Tibial artery (tissue), 4 donors: ENCODE results near the gene TRAPPC11.
"Not testable (repeated sequence)": the region's sequence is repeated elsewhere in the genome, so short reads cannot be mapped to it uniquely, and the experiment has no call there.

ENCODE experiments used
- DNase-seq, 2 donors: peaks; one replicate each; pipeline ENCODE4 v3.0.0-alpha.2; 2019
- H3K27ac ChIP-seq, 2 donors: fragments of 200-600 bp; sonication (generic) in 1 of 2; 1 replicate in 1 of 2; 2 replicates in 1 of 2; pipeline ENCODE4 v1.5.1; 2018 to 2019; ENCODE audit warnings: mild to moderate bottlenecking in 1 of 2
- H3K27me3 ChIP-seq, 2 donors: fragments of 200-600 bp; sonication (generic) in 1 of 2; one replicate each; pipeline versions ENCODE4 v1.5.1 to v1.6.0; 2016 to 2019
- H3K36me3 ChIP-seq, 3 donors: fragments of 200-600 bp; sonication (generic) in 2 of 3; one replicate each; pipeline ENCODE4 v1.5.1; 2016 to 2019; ENCODE audit warnings: mild to moderate bottlenecking in 2 of 3
- H3K4me1 ChIP-seq, 4 donors: fragments of 200-600 bp; sonication (generic) in 2 of 4; 1 replicate in 3 of 4; 2 replicates in 1 of 4; pipeline ENCODE4 v1.5.1; 2016 to 2019
- H3K4me3 ChIP-seq, 2 donors: fragments of 200-600 bp; sonication (generic) in 1 of 2; 1 replicate in 1 of 2; 2 replicates in 1 of 2; pipeline ENCODE4 v1.5.1; 2018 to 2019; ENCODE audit warnings: mild to moderate bottlenecking in 2 of 2
- H3K9me3 ChIP-seq, 3 donors: fragments of 200-600 bp; sonication (generic) in 1 of 3; one replicate each; pipeline ENCODE4 v1.5.1; 2016 to 2019
- intact Hi-C: fragments of 100-400 bp; cut with DNase I; formaldehyde crosslinking; loops from one replicate; pipeline ENCODE4 v1.15.0; 2023; ENCODE audit warnings: low total_unique reads
- TF ChIP-seq, protein P1 (sequence below), 2 experiments: fragments of 200-600 bp in 1 of 2; fragments of 450-650 bp in 1 of 2; IDR thresholded peaks; one replicate each; pipeline ENCODE4 v1.5.1; 2017 to 2019; ENCODE audit warnings: antibody characterized with exemption in 2 of 2, mild to moderate bottlenecking in 1 of 2, moderate library complexity in 1 of 2

TRAPPC11 gene

DNA sequence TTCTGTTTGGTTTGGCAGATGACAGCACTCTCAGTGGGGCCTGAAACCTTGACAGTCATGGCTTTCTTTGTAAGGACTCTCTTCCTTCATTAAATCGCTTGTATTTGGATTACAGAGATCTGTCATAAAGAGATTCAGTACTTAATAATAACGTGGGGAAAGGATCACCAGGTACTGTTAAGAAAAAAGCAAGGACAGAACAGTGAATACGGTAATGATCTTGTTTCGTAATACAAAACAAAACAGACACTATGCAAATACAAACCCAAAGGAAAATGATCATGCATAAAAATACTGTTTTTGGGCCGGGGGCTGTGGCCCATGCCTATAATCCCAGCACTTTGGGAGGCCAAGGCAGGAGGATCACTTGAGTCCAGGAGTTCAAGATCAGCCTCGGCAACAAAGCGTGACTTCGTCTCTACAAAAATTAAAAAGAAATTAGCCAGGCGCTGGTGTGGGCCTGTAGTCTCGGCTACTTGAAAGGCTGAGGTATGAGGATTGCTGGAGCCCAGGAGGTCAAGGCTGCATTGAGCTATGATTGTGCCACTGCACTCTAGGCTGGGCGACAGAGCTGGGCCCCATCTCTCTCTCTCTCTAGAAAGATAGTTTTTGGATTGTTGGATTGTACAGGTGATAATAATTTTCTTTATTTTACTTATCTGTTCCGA, 64.6 kb downstream of the TRAPPC11 start:
- Histone ChIP-seq H3K4me1 (peaks cover 0 to 9% (median 3%) of the 10 kb centered on the region in 4 donors), H3K27ac (no peak overlapping the region), H3K27me3 (peaks cover 0 to 17% of the 10 kb centered on the region in 2 donors), H3K9me3 (no peaks in the 10 kb centered on the region), H3K36me3 (no peaks in the 10 kb centered on the region), H3K4me3 (no peak overlapping the region)
- TF ChIP-seq, protein P1, sequence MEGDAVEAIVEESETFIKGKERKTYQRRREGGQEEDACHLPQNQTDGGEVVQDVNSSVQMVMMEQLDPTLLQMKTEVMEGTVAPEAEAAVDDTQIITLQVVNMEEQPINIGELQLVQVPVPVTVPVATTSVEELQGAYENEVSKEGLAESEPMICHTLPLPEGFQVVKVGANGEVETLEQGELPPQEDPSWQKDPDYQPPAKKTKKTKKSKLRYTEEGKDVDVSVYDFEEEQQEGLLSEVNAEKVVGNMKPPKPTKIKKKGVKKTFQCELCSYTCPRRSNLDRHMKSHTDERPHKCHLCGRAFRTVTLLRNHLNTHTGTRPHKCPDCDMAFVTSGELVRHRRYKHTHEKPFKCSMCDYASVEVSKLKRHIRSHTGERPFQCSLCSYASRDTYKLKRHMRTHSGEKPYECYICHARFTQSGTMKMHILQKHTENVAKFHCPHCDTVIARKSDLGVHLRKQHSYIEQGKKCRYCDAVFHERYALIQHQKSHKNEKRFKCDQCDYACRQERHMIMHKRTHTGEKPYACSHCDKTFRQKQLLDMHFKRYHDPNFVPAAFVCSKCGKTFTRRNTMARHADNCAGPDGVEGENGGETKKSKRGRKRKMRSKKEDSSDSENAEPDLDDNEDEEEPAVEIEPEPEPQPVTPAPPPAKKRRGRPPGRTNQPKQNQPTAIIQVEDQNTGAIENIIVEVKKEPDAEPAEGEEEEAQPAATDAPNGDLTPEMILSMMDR (IDR thresholded peaks at IDR 0.05), result no peak
- intact Hi-C loops, result no loop called here
- DNase-seq, result no peak

DNA sequence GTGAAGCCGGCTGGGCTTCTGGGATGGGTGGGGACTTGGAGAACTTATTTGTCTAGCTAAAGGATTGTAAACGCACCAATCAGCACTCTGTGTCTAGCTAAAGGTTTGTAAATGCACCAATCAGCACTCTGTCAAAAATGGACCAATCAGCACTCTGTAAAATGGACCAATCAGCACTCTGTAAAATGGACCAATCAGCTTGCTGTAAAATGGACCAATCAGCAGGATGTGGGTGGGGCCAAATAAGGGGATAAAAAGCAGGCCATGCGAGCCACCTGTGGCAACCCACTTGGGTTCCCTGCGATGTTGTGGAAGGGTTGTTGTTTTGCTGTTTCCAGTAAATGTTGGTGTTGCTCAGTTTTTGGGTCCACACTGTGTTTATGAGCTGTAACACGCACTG, 66.5 kb downstream of the TRAPPC11 start:
- intact Hi-C loops, H3K4me1 ChIP-seq, H3K9me3 ChIP-seq, H3K4me3 ChIP-seq, H3K27ac ChIP-seq, H3K36me3 ChIP-seq, DNase-seq: not testable (repeated sequence)
- H3K27me3 ChIP-seq, result peaks cover 0 to 17% of the 10 kb centered on the region in 2 donors

DNA sequence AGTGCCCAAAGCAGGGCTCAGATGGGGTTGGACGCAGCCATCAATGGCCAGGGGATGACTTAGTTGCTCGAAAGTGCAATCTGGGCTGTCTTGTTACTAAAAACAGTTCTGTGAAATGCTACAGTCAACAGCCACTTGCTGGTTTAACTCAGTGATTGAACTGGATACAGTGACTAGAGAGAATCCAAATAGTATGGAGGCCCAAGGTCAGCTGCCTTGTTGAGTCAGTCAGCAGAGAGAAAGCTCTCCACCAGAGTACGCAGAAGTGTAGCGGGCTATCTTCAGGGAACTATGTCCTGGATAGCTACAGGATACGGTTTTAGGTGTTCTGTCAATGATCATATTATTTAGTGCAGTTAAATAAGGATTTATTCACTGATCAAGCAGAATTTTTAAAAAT, 68.4 kb downstream of the TRAPPC11 start:
- Histone ChIP-seq H3K9me3 (no peaks in the 10 kb centered on the region), H3K36me3 (no peaks in the 10 kb centered on the region), H3K27me3 (peaks cover 0 to 9% of the 10 kb centered on the region in 2 donors), H3K27ac (no peak overlapping the region), H3K4me1 (peaks cover 0 to 9% (median 3%) of the 10 kb centered on the region in 4 donors), H3K4me3 (no peak overlapping the region)
- intact Hi-C loops, result no loop called here
- TF ChIP-seq, protein P1 (IDR thresholded peaks at IDR 0.05), result no peak
- DNase-seq, result no peak

DNA sequence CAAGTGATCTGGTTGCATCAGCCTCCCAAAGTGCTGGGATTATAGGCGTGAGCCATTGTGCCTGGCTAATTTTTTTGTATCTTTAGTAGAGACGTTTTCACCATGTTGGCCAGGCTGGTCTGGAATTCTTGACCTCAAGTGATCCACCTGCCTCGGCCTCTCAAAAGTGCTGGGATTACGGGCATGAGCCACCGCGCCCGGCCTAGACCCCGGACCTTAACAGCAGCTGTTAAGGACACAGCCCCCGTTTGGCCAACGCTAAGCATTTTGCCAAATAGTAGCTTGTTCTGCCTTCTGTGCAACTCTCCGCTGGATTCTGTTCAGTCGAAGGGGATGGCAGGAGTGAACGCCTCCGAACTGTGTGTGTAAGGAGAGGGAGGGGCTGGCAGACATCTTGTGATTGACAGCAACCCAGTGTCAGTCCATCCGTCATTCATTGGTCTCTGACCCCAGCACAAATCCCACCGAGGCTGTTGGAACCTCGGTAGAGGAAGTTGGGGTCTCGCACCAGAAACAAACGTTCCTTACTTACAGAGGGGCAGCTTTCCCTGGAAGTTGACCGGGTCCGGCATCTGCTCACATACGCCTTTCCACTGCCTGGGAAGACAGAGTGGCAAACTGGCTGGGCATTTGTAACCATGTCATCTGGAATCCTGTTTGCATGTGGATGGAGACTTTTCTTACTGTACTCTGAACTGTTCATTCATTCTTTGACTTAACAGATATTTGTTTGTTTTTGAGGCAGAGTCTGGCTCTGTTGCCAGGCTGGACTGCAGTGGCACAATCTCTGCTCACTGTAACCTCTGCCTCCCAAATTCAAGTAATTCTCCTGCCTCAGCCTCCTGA, 69.4 kb downstream of the TRAPPC11 start:
- H3K36me3 ChIP-seq, result no peaks in the 10 kb centered on the region
- intact Hi-C loops, result no loop called here
- H3K4me1 ChIP-seq, result no peaks in the 10 kb centered on the region
- DNase-seq, result no peak
- H3K27me3 ChIP-seq, result no peaks in the 10 kb centered on the region
- no peaks in the 10 kb centered on the region for H3K9me3 ChIP-seq
- TF ChIP-seq, protein P1 (IDR thresholded peaks at IDR 0.05), result no peak
- no peak overlapping the region for H3K27ac ChIP-seq
- no peak overlapping the region for H3K4me3 ChIP-seq

DNA sequence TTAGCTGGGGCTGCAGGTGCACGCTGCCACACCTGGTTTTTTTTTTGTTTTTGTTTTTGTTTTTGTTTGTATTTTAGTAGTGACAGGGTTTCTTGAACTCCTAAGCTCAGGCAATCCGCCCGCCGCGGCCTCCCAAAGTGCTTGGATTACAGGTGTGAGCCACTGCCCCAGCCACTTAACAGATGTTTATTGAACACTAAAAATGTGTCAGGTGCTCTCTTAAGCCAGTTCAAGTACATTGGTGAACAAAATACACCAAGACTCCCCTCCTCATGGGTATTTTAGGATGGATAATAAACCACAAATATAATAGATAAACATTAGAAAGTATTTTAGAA, 69.9 kb downstream of the TRAPPC11 start:
- intact Hi-C loops, result no loop called here
- Histone ChIP-seq H3K9me3 (no peaks in the 10 kb centered on the region), H3K4me3 (no peak overlapping the region), H3K27me3 (no peaks in the 10 kb centered on the region), H3K36me3 (no peaks in the 10 kb centered on the region), H3K4me1 (no peaks in the 10 kb centered on the region), H3K27ac (no peak overlapping the region)
- TF ChIP-seq, protein P1 (IDR thresholded peaks at IDR 0.05), result no peak
- no peak for DNase-seq
